SU-DHL-6 (cell line): ENCODE results near the gene RPL7A.

ENCODE experiments used
- H2AFZ ChIP-seq: fragments of 200-600 bp; sonication (generic); 2 replicates; pipeline ENCODE4 v1.6.1; 2014; ENCODE audit warnings: low read depth, mild to moderate bottlenecking, moderate library complexity, mixed read lengths, antibody characterized with exemption, low read length; ENCODE audit not compliant: severe bottlenecking
- H3F3A ChIP-seq: fragments of 200-600 bp; shearing (Covaris generic); 2 replicates; pipeline ENCODE4 v1.6.0; 2016; ENCODE audit warnings: antibody characterized with exemption, mild to moderate bottlenecking; ENCODE audit not compliant: insufficient read depth
- H3K27ac ChIP-seq: fragments of 200-600 bp; sonication (generic); 2 replicates; pipeline ENCODE4 v1.5.1; 2016; ENCODE audit warnings: low read depth, mild to moderate bottlenecking, low read length, moderate library complexity, mixed read lengths
- H3K27me3 ChIP-seq: fragments of 200-600 bp; sonication (generic), shearing (Covaris generic); 2 replicates; pipeline ENCODE4 v1.6.0; 2014; ENCODE audit warnings: mild to moderate bottlenecking, low read length
- H3K36me3 ChIP-seq: fragments of 200-600 bp; sonication (generic); 2 replicates; pipeline ENCODE4 v1.6.1; 2014; ENCODE audit warnings: mild to moderate bottlenecking, low read length, mixed read lengths
- H3K4me2 ChIP-seq: fragments of 300-600, 200-600 bp; shearing (Covaris generic), sonication (generic); 2 replicates; pipeline ENCODE4 v1.6.0; 2014; ENCODE audit warnings: low read length, low read depth, mild to moderate bottlenecking; ENCODE audit not compliant: poor library complexity, severe bottlenecking
- H3K4me3 ChIP-seq: fragments of 200-600 bp; sonication (generic); 2 replicates; pipeline ENCODE4 v1.5.1; 2014; ENCODE audit warnings: antibody characterized with exemption, low read length, mild to moderate bottlenecking, mixed read lengths; ENCODE audit not compliant: insufficient read depth, poor library complexity, severe bottlenecking
- H3K79me2 ChIP-seq: fragments of 200-600 bp; sonication (generic); 2 replicates; pipeline ENCODE4 v1.6.1; 2014; ENCODE audit warnings: mild to moderate bottlenecking, low read length, moderate library complexity; ENCODE audit not compliant: insufficient read depth
- H3K9ac ChIP-seq: fragments of 200-600 bp; sonication (generic); 2 replicates; pipeline ENCODE4 v1.7.0; 2014; ENCODE audit warnings: mild to moderate bottlenecking, low read length
- H3K9me2 ChIP-seq: fragments of 200-600 bp; sonication (generic); replicated peaks from 2 replicates; pipeline ENCODE4 v1.6.1; 2014; ENCODE audit warnings: low read length; ENCODE audit not compliant: insufficient read depth
- H3K9me3 ChIP-seq: fragments of 200-600 bp; sonication (generic); 2 replicates; pipeline ENCODE4 v1.6.1; 2014; ENCODE audit warnings: low read length, mixed read lengths; ENCODE audit not compliant: insufficient read depth
- H4K20me1 ChIP-seq: fragments of 200-600 bp; sonication (generic); 2 replicates; pipeline ENCODE4 v1.6.1; 2014; ENCODE audit warnings: low read depth, mild to moderate bottlenecking, antibody characterized with exemption, low read length, moderate library complexity, mixed read lengths
- EZH2phosphoT487 ChIP-seq: fragments of 200-600 bp; sonication (generic), shearing (Covaris generic); conservative IDR thresholded peaks from 2 replicates; pipeline ENCODE4 v1.6.1; 2018; ENCODE audit warnings: mild to moderate bottlenecking, antibody characterized with exemption, low read length, moderate library complexity, mixed read lengths
- TF ChIP-seq, protein P1 (sequence below): fragments of 200-600 bp; sonication (generic); IDR thresholded peaks from one replicate; pipeline ENCODE4 v1.5.1; 2017; ENCODE audit warnings: antibody characterized with exemption, mild to moderate bottlenecking, low read length, moderate library complexity; ENCODE audit not compliant: insufficient read depth, poor library complexity, severe bottlenecking

RPL7A gene

DNA sequence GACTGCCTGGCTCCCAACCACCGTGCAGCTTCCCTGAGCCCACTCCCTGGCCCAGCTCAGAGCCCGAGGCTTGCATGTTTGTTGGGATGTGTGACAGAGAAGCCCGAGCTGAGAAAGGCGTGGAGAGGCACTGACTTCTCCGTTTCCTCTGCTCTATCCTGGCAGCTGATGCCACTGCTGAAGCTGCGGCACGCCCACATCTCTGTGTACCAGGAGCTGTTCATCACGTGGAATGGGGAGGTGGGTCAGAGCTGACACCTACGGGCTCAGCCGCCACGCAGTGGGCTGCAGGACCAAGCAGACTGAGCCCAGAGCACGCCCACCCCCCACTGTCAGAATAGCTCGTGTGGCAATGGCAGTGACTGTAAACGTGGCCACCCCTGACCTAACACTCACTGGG lies 37.4 kb downstream of the RPL7A start:
- Histone ChIP-seq H3K4me3 (no peak overlapping the region), H3F3A (no peaks in the 10 kb centered on the region), H3K9me2 (no peaks in the 10 kb centered on the region), H3K27me3 (no peaks in the 10 kb centered on the region), H3K36me3 (no peaks in the 10 kb centered on the region), H4K20me1 (no peaks in the 10 kb centered on the region), H3K27ac (no peak overlapping the region), H3K4me2 (no peak overlapping the region), H2AFZ (no peak overlapping the region), H3K9ac (no peak overlapping the region), H3K79me2 (no peaks in the 10 kb centered on the region), H3K9me3 (no peaks in the 10 kb centered on the region; the same call in 1 of the 2 replicates)
- no peak for TF ChIP-seq EZH2phosphoT487

DNA sequence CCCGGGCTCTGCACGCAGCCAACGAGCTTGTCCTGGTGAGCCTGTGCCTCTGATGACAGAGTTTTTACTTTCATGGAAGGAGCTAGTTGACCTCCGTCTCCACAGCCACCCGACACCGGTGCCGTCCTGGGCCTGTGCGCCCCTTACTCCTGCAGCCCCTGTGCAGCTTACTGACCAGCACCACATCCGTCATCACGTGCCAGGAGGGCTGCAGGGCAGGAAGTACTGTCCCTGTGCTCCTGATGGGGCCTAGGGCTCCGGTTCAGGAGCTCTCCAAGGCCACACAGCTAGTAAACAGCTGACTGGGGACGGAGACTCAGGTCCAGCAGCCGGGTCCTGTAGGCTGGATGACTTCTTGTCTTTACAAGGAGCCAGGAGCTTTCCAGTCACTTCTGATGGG lies 38.3 kb downstream of the RPL7A start:
- no peaks in the 10 kb centered on the region for H4K20me1 ChIP-seq
- no peak overlapping the region for H3K9ac ChIP-seq
- H3K36me3 ChIP-seq: no peaks in the 10 kb centered on the region
- H3F3A ChIP-seq: no peaks in the 10 kb centered on the region
- H3K27me3 ChIP-seq: no peaks in the 10 kb centered on the region
- H3K9me3 ChIP-seq: no peaks in the 10 kb centered on the region; the same call in 1 of the 2 replicates
- H3K4me2 ChIP-seq: no peak overlapping the region
- H3K4me3 ChIP-seq: no peak overlapping the region
- H2AFZ ChIP-seq: no peak overlapping the region
- no peaks in the 10 kb centered on the region for H3K9me2 ChIP-seq
- no peaks in the 10 kb centered on the region for H3K79me2 ChIP-seq
- no peak for TF ChIP-seq EZH2phosphoT487
- TF ChIP-seq, protein P1, sequence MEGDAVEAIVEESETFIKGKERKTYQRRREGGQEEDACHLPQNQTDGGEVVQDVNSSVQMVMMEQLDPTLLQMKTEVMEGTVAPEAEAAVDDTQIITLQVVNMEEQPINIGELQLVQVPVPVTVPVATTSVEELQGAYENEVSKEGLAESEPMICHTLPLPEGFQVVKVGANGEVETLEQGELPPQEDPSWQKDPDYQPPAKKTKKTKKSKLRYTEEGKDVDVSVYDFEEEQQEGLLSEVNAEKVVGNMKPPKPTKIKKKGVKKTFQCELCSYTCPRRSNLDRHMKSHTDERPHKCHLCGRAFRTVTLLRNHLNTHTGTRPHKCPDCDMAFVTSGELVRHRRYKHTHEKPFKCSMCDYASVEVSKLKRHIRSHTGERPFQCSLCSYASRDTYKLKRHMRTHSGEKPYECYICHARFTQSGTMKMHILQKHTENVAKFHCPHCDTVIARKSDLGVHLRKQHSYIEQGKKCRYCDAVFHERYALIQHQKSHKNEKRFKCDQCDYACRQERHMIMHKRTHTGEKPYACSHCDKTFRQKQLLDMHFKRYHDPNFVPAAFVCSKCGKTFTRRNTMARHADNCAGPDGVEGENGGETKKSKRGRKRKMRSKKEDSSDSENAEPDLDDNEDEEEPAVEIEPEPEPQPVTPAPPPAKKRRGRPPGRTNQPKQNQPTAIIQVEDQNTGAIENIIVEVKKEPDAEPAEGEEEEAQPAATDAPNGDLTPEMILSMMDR: no peak
- no peak overlapping the region for H3K27ac ChIP-seq

DNA sequence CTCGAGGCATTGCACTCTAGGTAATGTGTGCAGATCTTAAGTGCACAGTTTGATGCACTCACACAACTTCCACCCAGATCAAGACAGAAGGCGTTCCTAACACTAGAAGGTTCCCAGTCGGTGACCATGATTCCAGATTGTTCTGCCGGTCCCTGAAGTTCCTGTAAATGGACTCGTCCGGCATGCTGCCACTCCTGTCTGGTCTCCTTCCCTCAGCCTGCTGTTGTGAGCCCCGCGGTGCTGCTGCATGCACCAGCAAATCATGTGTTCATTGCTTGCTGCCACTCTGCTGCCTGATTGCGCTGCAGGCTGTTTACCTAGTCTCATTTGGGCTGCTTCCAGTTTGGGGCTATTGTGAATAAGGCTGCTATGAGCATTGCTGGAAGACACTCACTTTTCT lies 39.7 kb downstream of the RPL7A start:
- no peak overlapping the region for H3K4me2 ChIP-seq
- TF ChIP-seq EZH2phosphoT487: no peak
- TF ChIP-seq, protein P1: no peak
- no peaks in the 10 kb centered on the region; the same call in 1 of the 2 replicates for H3K9me3 ChIP-seq
- no peaks in the 10 kb centered on the region for H3K9me2 ChIP-seq
- no peaks in the 10 kb centered on the region for H3K36me3 ChIP-seq
- H3K27me3 ChIP-seq: no peaks in the 10 kb centered on the region
- H3K79me2 ChIP-seq: no peaks in the 10 kb centered on the region
- H3K27ac ChIP-seq: no peak overlapping the region
- no peak overlapping the region for H3K9ac ChIP-seq
- no peaks in the 10 kb centered on the region for H3F3A ChIP-seq
- H3K4me3 ChIP-seq: no peak overlapping the region
- H2AFZ ChIP-seq: no peak overlapping the region
- H4K20me1 ChIP-seq: no peaks in the 10 kb centered on the region

DNA sequence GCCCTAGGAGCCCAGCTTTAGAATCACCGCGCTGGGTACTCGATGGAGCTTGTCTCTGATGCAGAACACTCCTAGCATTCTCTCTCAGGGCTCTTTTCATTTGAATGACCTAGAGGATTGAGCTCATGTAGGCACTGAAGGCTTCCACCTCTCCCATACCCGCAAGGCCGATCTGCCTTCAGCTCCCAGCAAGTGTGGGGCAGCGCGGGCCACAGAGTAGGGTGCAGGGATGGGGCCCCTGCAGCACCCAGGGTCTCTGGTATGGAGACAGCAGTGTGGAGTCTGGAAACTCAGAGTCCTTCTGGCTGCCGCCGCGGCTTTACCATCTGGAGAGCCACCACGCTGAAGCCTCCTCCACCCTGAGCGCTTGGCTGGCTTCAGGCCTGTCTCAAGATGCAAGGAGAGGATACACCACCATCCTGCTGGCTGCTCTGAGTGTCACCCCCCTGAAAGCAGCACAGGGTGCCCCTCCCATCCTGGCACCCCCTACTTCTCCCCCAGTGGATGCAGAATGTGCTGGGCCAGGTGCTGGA lies 41.1 kb downstream of the RPL7A start:
- H3K79me2 ChIP-seq: no peaks in the 10 kb centered on the region
- no peaks in the 10 kb centered on the region for H3K27me3 ChIP-seq
- H3K4me2 ChIP-seq: no peak overlapping the region
- H2AFZ ChIP-seq: no peak overlapping the region
- no peak overlapping the region for H3K27ac ChIP-seq
- no peak overlapping the region for H3K9ac ChIP-seq
- H3K4me3 ChIP-seq: no peak overlapping the region
- no peaks in the 10 kb centered on the region for H3K36me3 ChIP-seq
- H3F3A ChIP-seq: no peaks in the 10 kb centered on the region
- H3K9me3 ChIP-seq: no peaks in the 10 kb centered on the region
- TF ChIP-seq, protein P1: no peak
- no peak for TF ChIP-seq EZH2phosphoT487
- no peaks in the 10 kb centered on the region for H4K20me1 ChIP-seq
- no peaks in the 10 kb centered on the region for H3K9me2 ChIP-seq
